GM23338 (cell line): Measurements from ENCODE around the gene MYO18B. TPM values are rescaled to one million over a fixed set of nuclear protein-coding genes. Genes with fewer than 3 reads are reported as not detected.

Experiments used
- ATAC-seq: fragments of 200-7000 bp; cut with Tn5 transposase; 3 replicates; pipeline ENCODE4 v1.9.1; 2020
- DNase-seq: peaks from one replicate; pipeline ENCODE4 v3.0.0-alpha.2; 2015; ENCODE audit warnings: low spot score
- H2AFZ ChIP-seq: fragments of 200-600 bp; sonication (generic); 2 replicates; pipeline ENCODE4 v1.8.0; 2016; ENCODE audit warnings: antibody characterized with exemption, mild to moderate bottlenecking, moderate library complexity
- H3F3A ChIP-seq: fragments of 200-600 bp; sonication (generic); replicated peaks from 2 replicates; pipeline ENCODE4 v1.8.0; 2017; ENCODE audit warnings: antibody characterized with exemption, mixed run types, low read depth
- H3K27ac ChIP-seq: fragments of 200-600 bp; sonication (generic); 2 replicates; pipeline ENCODE4 v1.6.1; 2016; ENCODE audit warnings: low read depth
- H3K27me3 ChIP-seq: fragments of 200-600 bp; sonication (generic); 2 replicates; pipeline ENCODE4 v1.8.0; 2016; ENCODE audit warnings: mild to moderate bottlenecking, mixed run types, moderate library complexity; ENCODE audit not compliant: insufficient read depth
- H3K36me3 ChIP-seq: fragments of 200-600 bp; sonication (generic); 2 replicates; pipeline ENCODE4 v1.8.0; 2016; ENCODE audit warnings: mild to moderate bottlenecking; ENCODE audit not compliant: insufficient read depth
- H3K4me1 ChIP-seq: fragments of 200-600 bp; sonication (generic); 2 replicates; pipeline ENCODE4 v1.8.0; 2016; ENCODE audit warnings: mild to moderate bottlenecking, moderate library complexity; ENCODE audit not compliant: insufficient read depth
- H3K4me2 ChIP-seq: fragments of 200-600 bp; sonication (generic); 2 replicates; pipeline ENCODE4 v1.7.1; 2017; ENCODE audit warnings: mixed run types
- H3K4me3 ChIP-seq: fragments of 200-600 bp; sonication (generic); 2 replicates; pipeline ENCODE4 v1.6.1; 2016; ENCODE audit warnings: mixed run types
- H3K79me2 ChIP-seq: fragments of 200-600 bp; sonication (generic); replicated peaks from 2 replicates; pipeline ENCODE4 v1.8.0; 2017; ENCODE audit warnings: mild to moderate bottlenecking; ENCODE audit not compliant: insufficient read depth
- H3K9me2 ChIP-seq: fragments of 200-600 bp; sonication (generic); 2 replicates; pipeline ENCODE4 v1.8.0; 2017; ENCODE audit not compliant: insufficient read depth
- H4K20me1 ChIP-seq: fragments of 200-600 bp; sonication (generic); replicated peaks from 2 replicates; pipeline ENCODE4 v1.8.0; 2017; ENCODE audit warnings: mild to moderate bottlenecking; ENCODE audit not compliant: insufficient read depth
- H3K27ac Mint-ChIP-seq: 2 replicates; pipeline ENCODE4 v1.8.0; 2020; ENCODE audit warnings: inconsistent platforms, mild to moderate bottlenecking, moderate library complexity, mixed read lengths
- H3K27me3 Mint-ChIP-seq: 3 replicates; pipeline ENCODE4 v1.8.0; 2022; ENCODE audit warnings: low read depth, mild to moderate bottlenecking, moderate library complexity, mixed read lengths, inconsistent platforms; ENCODE audit not compliant: insufficient read depth, poor library complexity
- H3K36me3 Mint-ChIP-seq: 3 replicates; pipeline ENCODE4 v1.8.0; 2021; ENCODE audit warnings: low read depth, mild to moderate bottlenecking, inconsistent platforms, moderate library complexity, mixed read lengths
- H3K4me1 Mint-ChIP-seq: 3 replicates; pipeline ENCODE4 v1.8.0; 2020; ENCODE audit warnings: mild to moderate bottlenecking, inconsistent platforms, mixed read lengths
- H3K4me3 Mint-ChIP-seq: 3 replicates; pipeline ENCODE4 v1.8.0; 2021; ENCODE audit warnings: moderate library complexity, mild to moderate bottlenecking, inconsistent platforms, mixed read lengths
- H3K9me3 Mint-ChIP-seq: 3 replicates; pipeline ENCODE4 v1.8.0; 2020; ENCODE audit warnings: moderate library complexity, mild to moderate bottlenecking, inconsistent platforms, mixed read lengths
- CREB1 ChIP-seq: fragments of 250-450 bp; sonication (Bioruptor Pico); IDR thresholded peaks from 2 replicates; pipeline ENCODE4 v1.5.0; 2020; ENCODE audit warnings: low read depth, mild to moderate bottlenecking, moderate library complexity
- CTCF ChIP-seq, 2 experiments: fragments of 200-600 bp in 1 of 2; sonication (generic) in 1 of 2; conservative IDR thresholded peaks; 2 replicates each; pipeline versions ENCODE4 v1.5.1 to v1.6.1; 2016 to 2017; ENCODE audit warnings: antibody characterized with exemption in 2 of 2, low read depth in 2 of 2, mild to moderate bottlenecking in 2 of 2, moderate library complexity in 1 of 2
- ETS1 ChIP-seq: IDR thresholded peaks from 2 replicates; pipeline ENCODE4 v1.6.1; 2016; ENCODE audit warnings: antibody characterized with exemption
- EZH2 ChIP-seq: fragments of 200-600 bp; sonication (generic); IDR thresholded peaks from one replicate; pipeline ENCODE4 v1.8.0; 2017; ENCODE audit warnings: antibody characterized with exemption, mild to moderate bottlenecking, low read depth; ENCODE audit not compliant: unreplicated experiment
- EZH2phosphoT487 ChIP-seq: fragments of 200-600 bp; sonication (generic); IDR thresholded peaks from one replicate; pipeline ENCODE4 v1.8.1; 2018; ENCODE audit warnings: antibody characterized with exemption; ENCODE audit not compliant: unreplicated experiment
- JUNB ChIP-seq: IDR thresholded peaks from one replicate; pipeline ENCODE4 v1.6.1; 2016; ENCODE audit warnings: antibody characterized with exemption; ENCODE audit not compliant: unreplicated experiment
- NANOG ChIP-seq: IDR thresholded peaks from 2 replicates; pipeline ENCODE4 v1.6.1; 2016; ENCODE audit warnings: antibody characterized with exemption, borderline replicate concordance
- POLR2AphosphoS5 ChIP-seq: IDR thresholded peaks from 2 replicates; pipeline ENCODE4 v1.6.1; 2016; ENCODE audit warnings: antibody characterized with exemption, low read depth
- REST ChIP-seq: IDR thresholded peaks from one replicate; pipeline ENCODE4 v1.6.1; 2018; ENCODE audit warnings: antibody characterized with exemption; ENCODE audit not compliant: unreplicated experiment
- STAT1 ChIP-seq: IDR thresholded peaks from one replicate; pipeline ENCODE4 v1.6.1; 2016; ENCODE audit warnings: antibody characterized with exemption; ENCODE audit not compliant: unreplicated experiment
- ZNF114 ChIP-seq: fragments of 250-450 bp; sonication (Bioruptor Pico); IDR thresholded peaks from 2 replicates; pipeline ENCODE4 v1.5.0; 2020; ENCODE audit warnings: mild to moderate bottlenecking, moderate library complexity
- ZNF331 ChIP-seq: fragments of 250-450 bp; sonication (Bioruptor Pico); IDR thresholded peaks from 2 replicates; pipeline ENCODE4 v1.5.0; 2020; ENCODE audit warnings: low read depth, mild to moderate bottlenecking, moderate library complexity
- ZNF462 ChIP-seq: fragments of 250-450 bp; sonication (Bioruptor Pico); IDR thresholded peaks from 2 replicates; pipeline ENCODE4 v1.5.0; 2020; ENCODE audit warnings: mild to moderate bottlenecking, moderate library complexity
- polyA plus RNA-seq: library from polyadenylated mRNA; unstranded; fragments of >200 nt; fragmentation: Nextera tagmentation; extraction: Ambion mirVana; gene quantifications from 2 replicates; pipeline ENCODE4 v1.2.1, GENCODE V29; 2016
- total RNA-seq: library from RNA; depleted of rRNA; stranded (reverse); fragments of >200 nt; shearing (Covaris generic); gene quantifications from 2 replicates; pipeline ENCODE4 v1.2.3, GENCODE V29; 2014

MYO18B gene
- total and polyA plus RNA-seq, 2 experiments from 2014 or later, result 0.36 to 0.45 TPM

- Histone ChIP-seq H3K79me2 (no peaks in the 10 kb centered on the region), H4K20me1 (no peaks in the 10 kb centered on the region), H3K4me3 (no peak overlapping the region), H3K4me1 (peaks cover 7% of the 10 kb centered on the region; the same call in 1 of the 2 replicates), H3K9me2 (no peaks in the 10 kb centered on the region), H3K4me2 (no peak overlapping the region), H2AFZ (no peak overlapping the region), H3K27ac (no peak overlapping the region), H3K27me3 (no peaks in the 10 kb centered on the region), H3K36me3 (no peaks in the 10 kb centered on the region), H3F3A (no peaks in the 10 kb centered on the region)
- H3K4me1 Mint-ChIP-seq, result peaks cover 17% of the 10 kb centered on the region
- peaks cover 3% of the 10 kb centered on the region for H3K27me3 Mint-ChIP-seq
- no peak overlapping the region for H3K27ac Mint-ChIP-seq
- TF ChIP-seq NANOG, result no peak
- TF ChIP-seq CREB1 (CRISPR knock-in tag), result no peak
- no peak for TF ChIP-seq ETS1
- no peak for TF ChIP-seq CTCF (conservative IDR thresholded peaks at IDR 0.05; ENCODE audit: low read depth in 2 of 2)
- no peak for TF ChIP-seq ZNF114
- TF ChIP-seq ZNF462 (CRISPR knock-in tag), result no peak
- no peak for TF ChIP-seq POLR2AphosphoS5
- no peak for TF ChIP-seq EZH2phosphoT487
- TF ChIP-seq EZH2, result no peak
- no peak for TF ChIP-seq ZNF331
- no peak for TF ChIP-seq REST
- TF ChIP-seq STAT1, result no peak
- TF ChIP-seq JUNB, result no peak
- DNase-seq, result no peak
- no peak overlapping the region for H3K4me3 Mint-ChIP-seq
- H3K36me3 Mint-ChIP-seq, result no peaks in the 10 kb centered on the region; the same call in 2 of the 3 replicates
- no peak for ATAC-seq
- no peaks in the 10 kb centered on the region; the same call in 2 of the 3 replicates for H3K9me3 Mint-ChIP-seq
These were observed 277.6 kb downstream of the MYO18B start for GRCh38 chr22:26019596-26019995.
